GM12878 (cell line): Measurements from ENCODE around the gene RNF220.

Source experiments
- NFIC ChIP-seq: IDR thresholded peaks from 2 replicates; pipeline ENCODE4 v1.6.1; 2012; ENCODE audit warnings: low read depth, mild to moderate bottlenecking, inconsistent platforms, low read length, moderate library complexity
- NRF1 ChIP-seq: conservative IDR thresholded peaks from 2 replicates; pipeline ENCODE4 v1.6.1; 2011; ENCODE audit warnings: mild to moderate bottlenecking, low read depth, low read length, improper control_type of control experiment
- TAF1 ChIP-seq: IDR thresholded peaks from 2 replicates; pipeline ENCODE4 v1.6.1; 2011; ENCODE audit warnings: mild to moderate bottlenecking, low read depth, low read length, borderline replicate concordance
- TF ChIP-seq, protein P1 (sequence below), 3 experiments: IDR thresholded peaks in 2 of 3; conservative IDR thresholded peaks in 1 of 3; 2 replicates each; pipeline ENCODE4 v1.5.1; 2011; ENCODE audit warnings: low read depth in 3 of 3, low read length in 3 of 3, mild to moderate bottlenecking in 3 of 3, control low read depth in 2 of 3, moderate library complexity in 2 of 3, inconsistent platforms in 1 of 3, mixed read lengths in 1 of 3; ENCODE audit not compliant: control insufficient read depth in 2 of 3, insufficient read depth in 1 of 3; ENCODE audit errors: extremely low read depth in 1 of 3

GRCh38 chr1:44678120-44678519 lies 273.1 kb downstream of the RNF220 start:
- no peak for TF ChIP-seq NFIC
- TF ChIP-seq TAF1 = no peak
- TF ChIP-seq, protein P1, sequence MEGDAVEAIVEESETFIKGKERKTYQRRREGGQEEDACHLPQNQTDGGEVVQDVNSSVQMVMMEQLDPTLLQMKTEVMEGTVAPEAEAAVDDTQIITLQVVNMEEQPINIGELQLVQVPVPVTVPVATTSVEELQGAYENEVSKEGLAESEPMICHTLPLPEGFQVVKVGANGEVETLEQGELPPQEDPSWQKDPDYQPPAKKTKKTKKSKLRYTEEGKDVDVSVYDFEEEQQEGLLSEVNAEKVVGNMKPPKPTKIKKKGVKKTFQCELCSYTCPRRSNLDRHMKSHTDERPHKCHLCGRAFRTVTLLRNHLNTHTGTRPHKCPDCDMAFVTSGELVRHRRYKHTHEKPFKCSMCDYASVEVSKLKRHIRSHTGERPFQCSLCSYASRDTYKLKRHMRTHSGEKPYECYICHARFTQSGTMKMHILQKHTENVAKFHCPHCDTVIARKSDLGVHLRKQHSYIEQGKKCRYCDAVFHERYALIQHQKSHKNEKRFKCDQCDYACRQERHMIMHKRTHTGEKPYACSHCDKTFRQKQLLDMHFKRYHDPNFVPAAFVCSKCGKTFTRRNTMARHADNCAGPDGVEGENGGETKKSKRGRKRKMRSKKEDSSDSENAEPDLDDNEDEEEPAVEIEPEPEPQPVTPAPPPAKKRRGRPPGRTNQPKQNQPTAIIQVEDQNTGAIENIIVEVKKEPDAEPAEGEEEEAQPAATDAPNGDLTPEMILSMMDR (IDR thresholded peaks at IDR 0.05 in 2 of 3, conservative IDR thresholded peaks at IDR 0.05 in 1 of 3; ENCODE audit: control insufficient read depth in 2 of 3, extremely low read depth in 1 of 3, insufficient read depth in 1 of 3, low read depth in 3 of 3, low read length in 3 of 3) = no peak
- TF ChIP-seq NRF1 = no peak
